ENCODE data around the gene TAGAP. TPM values are rescaled to one million over a fixed set of nuclear protein-coding genes. Genes with fewer than 3 reads are reported as not detected.

TAGAP gene
- total RNA-seq, 2 experiments from 2014 or later = 245 to 261 TPM

- Histone ChIP-seq H3K27ac (ENCODE audit: low read depth in 1 of 2, low read length in 2 of 2) (peak overlapping the region in 1 of 2 donors; percentile 84), H3K4me3 (ENCODE audit: low read length) (no peak overlapping the region), H3K9me3 (ENCODE audit: control insufficient read depth in 1 of 2, insufficient read depth in 1 of 2, low read length in 2 of 2) (no peaks in the 10 kb centered on the region), H3K27me3 (ENCODE audit: control insufficient read depth in 1 of 2, insufficient read depth in 2 of 2, low read length in 2 of 2) (no peaks in the 10 kb centered on the region), H3K4me1 (ENCODE audit: insufficient read depth, low read length) (peaks cover 71% of the 10 kb centered on the region), H3K36me3 (ENCODE audit: insufficient read depth, low read length) (no peaks in the 10 kb centered on the region)
- no peaks in the 10 kb centered on the region for H3K9me3 Mint-ChIP-seq
- H3K27ac Mint-ChIP-seq = peak overlapping the region; percentile 96
- H3K4me3 Mint-ChIP-seq = no peak overlapping the region
- ChIA-PET POLR2A (interaction anchor here (6.7 kb wide), 1 partner anchor 17 kb away, joined by 146 read pairs; the partner anchor contains the start of gene TAGAP), CTCF (interaction anchor here (0.8 kb wide), 1 partner anchor 17 kb away, joined by 3 read pairs; no protein-coding TSS in a partner anchor)
- no peaks in the 10 kb centered on the region for H3K27me3 Mint-ChIP-seq
- DNase-seq (no peak), ATAC-seq (ENCODE audit: poor library complexity) (no peak)
- no peak for TF ChIP-seq CTCF (IDR thresholded peaks at IDR 0.05)
- intact Hi-C loops (cut with DNase I, micrococcal nuclease) = loop anchor here in 1 of 2 experiments (2.0 kb wide), 1 partner anchor 13 kb away; no protein-coding TSS in a partner anchor
- H3K36me3 Mint-ChIP-seq (ENCODE audit: low read depth) = no peaks in the 10 kb centered on the region
- peaks cover 88% of the 10 kb centered on the region for H3K4me1 Mint-ChIP-seq (ENCODE audit: low read depth)
Measured at GRCh38 chr6:159059885-159060506, 15.2 kb upstream of the TAGAP start.

GRCh38 chr6:159059141-159059540 lies 14.3 kb upstream of the TAGAP start:
- Mint-ChIP-seq H3K4me3 (no peak overlapping the region), H3K27me3 (no peaks in the 10 kb centered on the region), H3K9me3 (no peaks in the 10 kb centered on the region), H3K27ac (peak overlapping the region; percentile 96), H3K36me3 (ENCODE audit: low read depth) (no peaks in the 10 kb centered on the region), H3K4me1 (ENCODE audit: low read depth) (peaks cover 88% of the 10 kb centered on the region)
- Histone ChIP-seq H3K9me3 (ENCODE audit: control insufficient read depth in 1 of 2, insufficient read depth in 1 of 2, low read length in 2 of 2) (no peaks in the 10 kb centered on the region), H3K4me3 (ENCODE audit: low read length) (no peak overlapping the region), H3K27me3 (ENCODE audit: control insufficient read depth in 1 of 2, insufficient read depth in 2 of 2, low read length in 2 of 2) (no peaks in the 10 kb centered on the region), H3K36me3 (ENCODE audit: insufficient read depth, low read length) (no peaks in the 10 kb centered on the region), H3K4me1 (ENCODE audit: insufficient read depth, low read length) (peaks cover 68% of the 10 kb centered on the region), H3K27ac (ENCODE audit: low read depth in 1 of 2, low read length in 2 of 2) (no peak overlapping the region)
- no peak for TF ChIP-seq CTCF (IDR thresholded peaks at IDR 0.05)
- DNase-seq (no peak), ATAC-seq (ENCODE audit: poor library complexity) (no peak)
- POLR2A ChIA-PET = no interaction called here
- CTCF ChIA-PET = interaction anchor here (0.9 kb wide), 1 partner anchor 14 kb away, joined by 3 read pairs; the partner anchor contains the start of gene TAGAP
- intact Hi-C loops (cut with DNase I, micrococcal nuclease) = no loop called here

GRCh38 chr6:159056899-159057298 lies 12.1 kb upstream of the TAGAP start:
- Histone ChIP-seq H3K36me3 (ENCODE audit: insufficient read depth, low read length) (no peaks in the 10 kb centered on the region), H3K9me3 (ENCODE audit: control insufficient read depth in 1 of 2, insufficient read depth in 1 of 2, low read length in 2 of 2) (no peaks in the 10 kb centered on the region), H3K4me1 (ENCODE audit: insufficient read depth, low read length) (peaks cover 54% of the 10 kb centered on the region), H3K27ac (ENCODE audit: low read depth in 1 of 2, low read length in 2 of 2) (no peak overlapping the region), H3K4me3 (ENCODE audit: low read length) (no peak overlapping the region), H3K27me3 (ENCODE audit: control insufficient read depth in 1 of 2, insufficient read depth in 2 of 2, low read length in 2 of 2) (no peaks in the 10 kb centered on the region)
- no peak for TF ChIP-seq CTCF (IDR thresholded peaks at IDR 0.05)
- intact Hi-C loops (cut with DNase I, micrococcal nuclease) = no loop called here
- ATAC-seq (ENCODE audit: poor library complexity) (no peak), DNase-seq (peak in 1 of 14 experiments; percentile 23)
- Mint-ChIP-seq H3K4me3 (peak overlapping the region; percentile 18), H3K27me3 (no peaks in the 10 kb centered on the region), H3K9me3 (no peaks in the 10 kb centered on the region), H3K36me3 (ENCODE audit: low read depth) (no peaks in the 10 kb centered on the region), H3K27ac (peak overlapping the region; percentile 68), H3K4me1 (ENCODE audit: low read depth) (peaks cover 72% of the 10 kb centered on the region)
- ChIA-PET POLR2A (interaction anchor here (0.9 to 5.9 kb wide), 5 partner anchors 8 to 50 kb away, joined by 3 to 45 read pairs (median 5); partner anchors contain the start of gene TAGAP), CTCF (interaction anchor here (1.1 to 1.3 kb wide), 2 partner anchors 14 to 47 kb away, joined by 4 to 7 read pairs; no protein-coding TSS in a partner anchor)

All from CD4-positive, alpha-beta T cell (primary cell).